Type B pancreatic cell (in vitro differentiated cells): ENCODE results near the gene OR5K2. TPM values are rescaled to one million over a fixed set of nuclear protein-coding genes. Genes with fewer than 3 reads are reported as not detected.

ENCODE experiments used
- DNase-seq: peaks from one replicate; pipeline ENCODE4 v3.0.0; 2021; ENCODE audit warnings: mixed read lengths; ENCODE audit not compliant: unreplicated experiment; ENCODE audit errors: extremely low spot score
- H3K27ac Mint-ChIP-seq: 2 replicates; pipeline ENCODE4 v1.8.0; 2021; ENCODE audit warnings: mild to moderate bottlenecking, mixed read lengths
- H3K27me3 Mint-ChIP-seq: 2 replicates; pipeline ENCODE4 v1.8.0; 2021; ENCODE audit warnings: mixed read lengths
- H3K36me3 Mint-ChIP-seq: 2 replicates; pipeline ENCODE4 v1.8.0; 2021; ENCODE audit warnings: mixed read lengths
- H3K4me1 Mint-ChIP-seq: one replicate; pipeline ENCODE4 v1.8.0; 2021; ENCODE audit warnings: mixed read lengths; ENCODE audit not compliant: unreplicated experiment
- H3K4me3 Mint-ChIP-seq: 2 replicates; pipeline ENCODE4 v1.8.0; 2021; ENCODE audit warnings: mild to moderate bottlenecking, mixed read lengths
- H3K9me3 Mint-ChIP-seq: 2 replicates; pipeline ENCODE4 v1.8.0; 2021; ENCODE audit warnings: mixed read lengths
- CTCF ChIP-seq: fragments of 200-600 bp; sonication (generic); conservative IDR thresholded peaks from 2 replicates; pipeline ENCODE4 v1.5.0; 2021; ENCODE audit warnings: antibody characterized with exemption, mild to moderate bottlenecking
- total RNA-seq: library from RNA; stranded (reverse); gene quantifications from 2 replicates; pipeline ENCODE4 v1.2.1, GENCODE V29; 2021; ENCODE audit warnings: low replicate concordance

Gene OR5K2
- total RNA-seq, 1 donor from 2014 or later = not detected

- Mint-ChIP-seq H3K4me1 (peaks cover 5% of the 10 kb centered on the region), H3K4me3 (no peak overlapping the region), H3K36me3 (peaks cover 9% of the 10 kb centered on the region), H3K27me3 (no peaks in the 10 kb centered on the region), H3K9me3 (no peaks in the 10 kb centered on the region), H3K27ac (peak overlapping the region; percentile 40)
- no peak for TF ChIP-seq CTCF
- DNase-seq = no peak
These were observed 15.6 kb downstream of the OR5K2 start for GRCh38 chr3:98513091-98513511.

GRCh38 chr3:98513736-98514135 lies 16.3 kb downstream of the OR5K2 start:
- Mint-ChIP-seq H3K27ac (no peak overlapping the region), H3K4me3 (no peak overlapping the region), H3K4me1 (peaks cover 5% of the 10 kb centered on the region), H3K9me3 (no peaks in the 10 kb centered on the region), H3K27me3 (no peaks in the 10 kb centered on the region), H3K36me3 (peaks cover 14% of the 10 kb centered on the region)
- TF ChIP-seq CTCF = no peak
- DNase-seq = no peak

- H3K9me3 Mint-ChIP-seq = no peaks in the 10 kb centered on the region
- no peak for TF ChIP-seq CTCF
- H3K36me3 Mint-ChIP-seq = peaks cover 25% of the 10 kb centered on the region
- no peaks in the 10 kb centered on the region for H3K27me3 Mint-ChIP-seq
- no peak overlapping the region for H3K4me3 Mint-ChIP-seq
- no peak for DNase-seq
- H3K4me1 Mint-ChIP-seq = peaks cover 4% of the 10 kb centered on the region
- no peak overlapping the region for H3K27ac Mint-ChIP-seq
These were observed 17.5 kb downstream of the OR5K2 start for GRCh38 chr3:98514948-98515347.

- H3K4me3 Mint-ChIP-seq = no peak overlapping the region
- no peak for DNase-seq
- H3K36me3 Mint-ChIP-seq = peaks cover 41% of the 10 kb centered on the region
- no peak overlapping the region for H3K27ac Mint-ChIP-seq
- H3K27me3 Mint-ChIP-seq = no peaks in the 10 kb centered on the region
- H3K4me1 Mint-ChIP-seq = peaks cover 21% of the 10 kb centered on the region
- TF ChIP-seq CTCF = no peak
- no peaks in the 10 kb centered on the region for H3K9me3 Mint-ChIP-seq
These were observed 21.3 kb downstream of the OR5K2 start for GRCh38 chr3:98518816-98519215.

GRCh38 chr3:98519351-98519750 lies 21.9 kb downstream of the OR5K2 start:
- H3K4me1 Mint-ChIP-seq = peaks cover 21% of the 10 kb centered on the region
- no peak for DNase-seq
- no peak for TF ChIP-seq CTCF
- no peaks in the 10 kb centered on the region for H3K27me3 Mint-ChIP-seq
- H3K4me3 Mint-ChIP-seq = no peak overlapping the region
- H3K36me3 Mint-ChIP-seq = peaks cover 41% of the 10 kb centered on the region
- no peaks in the 10 kb centered on the region for H3K9me3 Mint-ChIP-seq
- H3K27ac Mint-ChIP-seq = no peak overlapping the region
